Natural killer cell (primary cell): ENCODE results near the gene SH2D7. TPM values are rescaled to one million over a fixed set of nuclear protein-coding genes. Genes with fewer than 3 reads are reported as not detected.
A peak's percentile ranks its signal among the peaks of the same experiment; 100 is the strongest.

Experiments
- ATAC-seq, 3 donors: fragments of 150-1000 bp in 2 of 3; fragments of 200-7000 bp in 1 of 3; cut with Tn5 transposase; 1 replicate in 1 of 3; 2 replicates in 2 of 3; pipeline ENCODE4 v1.10.0; 2021; ENCODE audit warnings: mild to moderate bottlenecking in 2 of 3, moderate library complexity in 2 of 3
- DNase-seq, 2 donors: peaks; one replicate each; pipeline versions ENCODE4 v3.0.0 to v3.0.0-alpha.2; 2013 to 2021; ENCODE audit warnings: mixed read lengths in 1 of 2
- H3K27ac ChIP-seq: one replicate; pipeline ENCODE4 v1.5.1; 2013; ENCODE audit warnings: mild to moderate bottlenecking, low read length
- H3K27me3 ChIP-seq: one replicate; pipeline ENCODE4 v1.6.1; 2013; ENCODE audit warnings: low read length; ENCODE audit not compliant: control insufficient read depth, insufficient read depth
- H3K36me3 ChIP-seq: one replicate; pipeline ENCODE4 v1.6.1; 2013; ENCODE audit warnings: low read length; ENCODE audit not compliant: control insufficient read depth, insufficient read depth
- H3K4me1 ChIP-seq: one replicate; pipeline ENCODE4 v1.6.1; 2013; ENCODE audit warnings: low read length; ENCODE audit not compliant: control insufficient read depth, insufficient read depth
- H3K4me3 ChIP-seq: one replicate; pipeline ENCODE4 v1.5.1; 2013; ENCODE audit warnings: low read length
- H3K9me3 ChIP-seq: one replicate; pipeline ENCODE4 v1.6.1; 2013; ENCODE audit warnings: low read length; ENCODE audit not compliant: control insufficient read depth, insufficient read depth
- H3K27ac Mint-ChIP-seq, 2 donors: one replicate each; pipeline ENCODE4 v1.8.0; 2022; ENCODE audit warnings: mild to moderate bottlenecking in 2 of 2, mixed read lengths in 2 of 2, moderate library complexity in 1 of 2
- H3K27me3 Mint-ChIP-seq, 2 donors: one replicate each; pipeline ENCODE4 v1.8.0; 2022; ENCODE audit warnings: low read depth in 2 of 2, mixed read lengths in 2 of 2
- H3K36me3 Mint-ChIP-seq: one replicate; pipeline ENCODE4 v1.8.0; 2022; ENCODE audit warnings: mixed read lengths
- H3K4me1 Mint-ChIP-seq, 2 donors: one replicate each; pipeline ENCODE4 v1.8.0; 2022; ENCODE audit warnings: mixed read lengths in 2 of 2
- H3K4me3 Mint-ChIP-seq: one replicate; pipeline ENCODE4 v1.8.0; 2022; ENCODE audit warnings: mild to moderate bottlenecking, moderate library complexity, mixed read lengths
- H3K9me3 Mint-ChIP-seq, 2 donors: one replicate each; pipeline ENCODE4 v1.8.0; 2022; ENCODE audit warnings: mixed read lengths in 2 of 2
- WGBS: methylation state at CpG from one replicate; pipeline ENCODE4 v1.1.7; 2013; ENCODE audit warnings: missing lambda C conversion rate; ENCODE audit not compliant: insufficient coverage; 5-methylcytosine and 5-hydroxymethylcytosine counted together
- intact Hi-C: fragments of 100-400 bp; cut with micrococcal nuclease; formaldehyde crosslinking; loops from one replicate; pipeline ENCODE4 v1.14.2; 2022
- total RNA-seq, 4 donors: library from RNA; stranded (reverse); fragments of 120-200 nt in 1 of 4; gene quantifications; one replicate each; pipeline versions ENCODE4 v1.2.3 to v1.2.4, GENCODE V29; 2013 to 2022
- TF ChIP-seq, protein P1 (sequence below): fragments of 200-600 bp; IDR thresholded peaks from one replicate; pipeline ENCODE4 v1.8.0; 2022; ENCODE audit warnings: antibody characterized with exemption

The SH2D7 gene
- total RNA-seq, 3 donors from 2014 or later (not counting 1 experiment from before 2014, with no cell fraction given), result not detected

DNA sequence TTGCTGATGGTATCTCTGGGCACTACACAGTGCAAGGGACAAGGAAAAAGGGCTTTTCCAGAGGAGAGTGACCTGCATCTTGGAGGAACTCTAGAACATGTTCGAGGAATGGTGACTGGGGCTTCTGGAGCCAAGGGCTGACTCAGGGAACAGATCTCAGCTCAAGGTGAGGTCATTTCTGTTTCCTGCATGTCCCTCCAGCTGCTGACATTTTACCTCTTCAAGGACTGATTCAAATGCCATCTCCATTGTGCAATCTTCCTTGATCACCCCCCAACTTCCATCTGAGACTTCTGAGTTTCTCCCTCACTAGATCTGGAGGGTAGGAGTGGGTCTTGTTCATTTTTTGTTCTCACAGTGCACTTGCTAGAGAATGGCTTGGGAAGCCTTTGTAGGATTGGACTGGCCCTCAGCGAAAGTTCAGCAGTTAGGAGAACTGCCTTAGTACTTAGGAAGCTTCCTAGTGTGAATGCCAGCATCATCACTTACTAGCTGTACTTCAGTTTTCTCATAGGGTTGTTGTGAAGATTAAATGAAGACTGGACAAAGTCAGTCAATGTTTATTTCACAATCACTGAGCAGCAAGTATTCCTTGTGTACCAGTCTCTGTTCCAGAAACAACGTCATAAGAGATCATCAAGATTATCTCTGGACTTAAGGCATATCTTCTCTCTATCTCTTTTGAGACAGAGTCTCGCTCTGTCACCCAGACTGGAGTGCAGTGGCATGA, 54.2 kb downstream of the SH2D7 start:
- H3K4me3 Mint-ChIP-seq, result peak overlapping the region; percentile 55
- no peaks in the 10 kb centered on the region for H3K27me3 Mint-ChIP-seq
- no peaks in the 10 kb centered on the region for H3K36me3 Mint-ChIP-seq
- H3K9me3 Mint-ChIP-seq, result no peaks in the 10 kb centered on the region
- 97% methylated on average over 4 of the region's 4 CpGs for WGBS
- no peaks in the 10 kb centered on the region for H3K36me3 ChIP-seq
- TF ChIP-seq, protein P1, sequence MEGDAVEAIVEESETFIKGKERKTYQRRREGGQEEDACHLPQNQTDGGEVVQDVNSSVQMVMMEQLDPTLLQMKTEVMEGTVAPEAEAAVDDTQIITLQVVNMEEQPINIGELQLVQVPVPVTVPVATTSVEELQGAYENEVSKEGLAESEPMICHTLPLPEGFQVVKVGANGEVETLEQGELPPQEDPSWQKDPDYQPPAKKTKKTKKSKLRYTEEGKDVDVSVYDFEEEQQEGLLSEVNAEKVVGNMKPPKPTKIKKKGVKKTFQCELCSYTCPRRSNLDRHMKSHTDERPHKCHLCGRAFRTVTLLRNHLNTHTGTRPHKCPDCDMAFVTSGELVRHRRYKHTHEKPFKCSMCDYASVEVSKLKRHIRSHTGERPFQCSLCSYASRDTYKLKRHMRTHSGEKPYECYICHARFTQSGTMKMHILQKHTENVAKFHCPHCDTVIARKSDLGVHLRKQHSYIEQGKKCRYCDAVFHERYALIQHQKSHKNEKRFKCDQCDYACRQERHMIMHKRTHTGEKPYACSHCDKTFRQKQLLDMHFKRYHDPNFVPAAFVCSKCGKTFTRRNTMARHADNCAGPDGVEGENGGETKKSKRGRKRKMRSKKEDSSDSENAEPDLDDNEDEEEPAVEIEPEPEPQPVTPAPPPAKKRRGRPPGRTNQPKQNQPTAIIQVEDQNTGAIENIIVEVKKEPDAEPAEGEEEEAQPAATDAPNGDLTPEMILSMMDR, result no peak
- DNase-seq (no peak), ATAC-seq (no peak)
- peaks cover 17% of the 10 kb centered on the region for H3K4me1 ChIP-seq
- no peak overlapping the region for H3K27ac ChIP-seq
- H3K27me3 ChIP-seq, result no peaks in the 10 kb centered on the region
- H3K4me3 ChIP-seq, result no peak overlapping the region
- no peaks in the 10 kb centered on the region for H3K9me3 ChIP-seq
- H3K4me1 Mint-ChIP-seq, result peaks cover 22 to 28% of the 10 kb centered on the region in 2 donors
- intact Hi-C loops, result loop anchor here (5.0 kb wide), 1 partner anchor 151 kb away; the partner anchor contains the start of gene SKIC8
- H3K27ac Mint-ChIP-seq, result peak overlapping the region in 1 of 2 donors; percentile 56

DNA sequence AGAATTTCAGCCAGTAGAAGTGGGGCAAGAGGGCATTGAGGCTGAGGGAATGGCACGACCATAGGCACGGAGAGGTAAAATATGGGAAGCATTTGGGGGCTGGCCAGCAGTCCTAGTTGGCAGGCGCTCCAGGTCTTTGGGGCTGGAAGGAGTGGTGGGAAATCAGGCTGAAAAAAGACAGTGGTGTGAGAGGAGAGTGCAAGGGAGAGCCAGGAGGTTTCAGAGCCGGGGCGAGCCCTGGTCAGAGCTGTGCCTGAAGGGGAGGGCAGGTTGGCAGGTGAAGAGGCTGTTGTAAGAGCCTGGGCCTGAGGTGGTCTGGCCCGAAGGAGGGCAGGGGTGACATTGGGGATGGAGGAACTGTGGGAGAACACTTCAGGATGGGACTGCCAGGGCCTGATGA, 55.2 kb downstream of the SH2D7 start:
- Histone ChIP-seq H3K27ac (no peak overlapping the region), H3K4me3 (no peak overlapping the region), H3K36me3 (no peaks in the 10 kb centered on the region), H3K27me3 (no peaks in the 10 kb centered on the region), H3K9me3 (no peaks in the 10 kb centered on the region), H3K4me1 (peaks cover 17% of the 10 kb centered on the region)
- intact Hi-C loops, result loop anchor here (5.0 kb wide), 1 partner anchor 150 kb away; the partner anchor contains the start of gene SKIC8
- TF ChIP-seq, protein P1, result no peak
- H3K27ac Mint-ChIP-seq, result peak overlapping the region; percentile 56 to 91
- H3K27me3 Mint-ChIP-seq, result no peaks in the 10 kb centered on the region
- DNase-seq (no peak), ATAC-seq (no peak)
- WGBS, result 98% methylated on average over 6 of the region's 6 CpGs
- H3K9me3 Mint-ChIP-seq, result no peaks in the 10 kb centered on the region
- H3K36me3 Mint-ChIP-seq, result no peaks in the 10 kb centered on the region
- H3K4me1 Mint-ChIP-seq, result peaks cover 22 to 28% of the 10 kb centered on the region in 2 donors
- peak overlapping the region; percentile 55 for H3K4me3 Mint-ChIP-seq

DNA sequence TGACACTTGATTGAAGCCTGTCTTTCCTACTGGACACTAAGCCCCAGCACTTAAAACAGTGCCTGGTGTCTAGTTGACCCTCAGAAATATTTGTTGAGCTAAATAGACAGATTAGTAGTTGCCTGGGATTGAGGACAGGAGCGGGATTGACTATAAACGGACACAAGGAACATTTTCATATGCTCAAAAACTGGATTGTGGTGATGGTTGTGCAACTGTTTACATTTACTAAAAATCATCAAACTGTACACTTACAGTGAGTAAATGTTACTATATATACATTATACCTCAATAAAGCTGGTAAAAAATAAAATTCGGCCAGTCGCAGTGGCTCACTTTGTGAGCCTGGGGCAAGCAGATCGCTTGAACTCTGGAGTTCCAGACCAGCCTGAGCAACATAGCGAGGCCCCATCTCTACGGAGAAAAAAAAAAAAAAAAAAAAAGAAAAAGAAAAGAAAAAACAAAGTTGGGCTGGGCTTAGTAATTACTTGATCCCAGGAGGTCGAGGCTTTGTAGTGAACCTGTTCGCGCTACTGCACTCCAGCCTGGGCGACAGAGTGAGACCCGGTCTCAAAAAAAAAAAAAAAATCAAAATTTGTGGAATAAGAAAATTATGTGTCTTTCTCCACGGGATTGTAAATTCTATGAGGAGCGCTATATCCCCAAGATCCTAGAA, 56.2 kb downstream of the SH2D7 start:
- intact Hi-C loops, result loop anchor here (5.0 kb wide), 1 partner anchor 149 kb away; the partner anchor contains the start of gene SKIC8
- Mint-ChIP-seq H3K36me3 (no peaks in the 10 kb centered on the region), H3K9me3 (no peaks in the 10 kb centered on the region), H3K27me3 (no peaks in the 10 kb centered on the region), H3K27ac (peak overlapping the region; percentile 91), H3K4me1 (peaks cover 22 to 33% of the 10 kb centered on the region in 2 donors), H3K4me3 (peak overlapping the region; percentile 94)
- Histone ChIP-seq H3K27me3 (no peaks in the 10 kb centered on the region), H3K4me3 (peak overlapping the region; percentile 66), H3K4me1 (peaks cover 17% of the 10 kb centered on the region), H3K36me3 (no peaks in the 10 kb centered on the region), H3K9me3 (no peaks in the 10 kb centered on the region), H3K27ac (peak overlapping the region; percentile 49)
- ATAC-seq (peak in 2 of 3 donors; percentile 2 to 10), DNase-seq (no peak)
- 25% methylated on average over 13 of the region's 14 CpGs for WGBS
- TF ChIP-seq, protein P1, result no peak
